CMK (cell line): Measurements from ENCODE around the gene DISC1.
"Not testable (repeated sequence)": the region's sequence is repeated elsewhere in the genome, so short reads cannot be mapped to it uniquely, and the experiment has no call there.

Experiments used
- DNase-seq: peaks from one replicate; pipeline ENCODE4 v3.0.0-alpha.2; 2010; ENCODE audit warnings: low read depth

The DISC1 gene

DNA sequence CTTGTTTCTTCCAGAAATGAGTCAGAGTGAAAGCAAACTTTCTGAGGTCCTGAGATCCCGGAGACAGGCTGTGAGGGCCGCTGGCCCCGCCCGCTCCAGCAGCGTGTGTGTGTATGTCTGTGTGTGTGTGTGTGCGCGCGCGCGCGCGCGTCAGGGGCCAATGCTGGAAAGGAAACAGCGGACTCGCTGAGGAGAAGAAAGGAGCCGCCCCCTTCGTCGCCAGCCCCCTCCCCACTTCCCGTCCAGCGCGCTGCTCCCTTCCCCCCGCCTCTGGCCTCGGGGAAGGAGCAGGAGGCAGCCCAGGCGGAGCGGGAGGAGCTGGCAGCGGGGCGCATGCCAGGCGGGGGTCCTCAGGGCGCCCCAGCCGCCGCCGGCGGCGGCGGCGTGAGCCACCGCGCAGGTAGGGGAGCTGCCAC lies at the start of gene DISC1:
DISC1 (plus strand) TSS at position 256 of the 416 bp plus-strand sequence; CDS start at position 334, 78 bp downstream.
- DNase-seq: peak; percentile 94

DNA sequence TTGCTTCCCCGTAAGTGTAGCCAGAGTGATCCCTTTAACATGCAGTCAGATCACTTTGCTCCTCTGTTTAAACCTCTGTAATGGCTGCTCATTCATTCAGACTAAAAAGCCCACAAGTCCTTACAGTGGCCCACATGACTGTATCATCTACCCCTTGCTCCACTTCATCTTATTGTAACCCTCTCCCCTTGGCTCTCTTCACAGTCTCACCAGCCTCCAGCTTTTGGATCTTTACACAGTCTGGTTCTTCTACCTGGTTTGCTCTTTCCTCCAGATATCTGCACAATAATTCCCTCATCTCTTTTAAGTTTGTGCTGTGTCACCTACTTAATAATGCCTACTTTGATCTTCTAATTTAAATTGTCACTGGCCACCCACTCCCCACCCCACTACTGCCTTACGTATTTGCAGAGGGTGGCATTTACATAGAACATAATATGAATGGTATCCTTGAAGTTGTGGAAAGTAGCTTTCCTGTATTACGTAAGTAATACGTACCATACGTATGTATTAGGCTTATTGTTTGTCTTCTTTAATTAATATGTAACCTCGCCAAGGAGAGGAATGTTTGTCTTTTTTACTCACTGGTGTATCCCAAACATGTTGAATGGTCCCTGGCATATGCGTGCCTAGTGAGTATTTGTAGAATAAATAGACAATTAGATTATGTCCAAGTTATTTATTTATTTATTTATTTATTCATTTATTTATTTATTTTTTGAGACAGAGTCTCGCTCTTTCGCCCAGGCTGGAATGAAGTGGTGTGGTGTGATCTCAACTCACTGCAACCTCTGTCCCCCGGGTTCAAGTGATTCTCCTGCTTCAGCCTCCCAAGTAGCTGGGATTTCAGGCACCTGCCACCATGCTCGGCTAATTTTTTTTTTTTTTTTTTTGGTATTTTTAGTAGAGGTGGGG lies 49.5 kb upstream of the DISC1 start:
- DNase-seq: no peak

DNA sequence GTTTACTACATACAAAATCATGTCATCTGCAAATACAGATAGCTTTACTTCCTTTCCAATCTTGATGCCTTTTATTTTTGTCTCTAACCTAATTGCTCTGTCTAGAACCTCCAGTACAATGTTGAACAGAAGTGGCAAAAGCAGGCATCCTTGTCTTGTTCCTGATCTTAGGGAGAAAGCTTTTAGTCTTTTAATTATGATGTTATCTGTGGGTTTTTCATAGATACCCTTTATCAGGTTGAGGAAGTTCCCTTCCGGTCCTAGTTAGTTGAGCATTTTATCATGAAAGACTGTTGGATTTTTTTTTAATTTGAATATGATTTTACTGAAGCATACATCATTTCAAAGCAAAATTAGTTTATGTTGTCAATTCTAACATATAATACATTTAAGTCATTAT lies 45.7 kb upstream of the DISC1 start:
- DNase-seq: no peak

- DNase-seq: no peak
These were observed 44.7 kb upstream of the DISC1 start for GRCh38 chr1:231581859-231582258.

DNA sequence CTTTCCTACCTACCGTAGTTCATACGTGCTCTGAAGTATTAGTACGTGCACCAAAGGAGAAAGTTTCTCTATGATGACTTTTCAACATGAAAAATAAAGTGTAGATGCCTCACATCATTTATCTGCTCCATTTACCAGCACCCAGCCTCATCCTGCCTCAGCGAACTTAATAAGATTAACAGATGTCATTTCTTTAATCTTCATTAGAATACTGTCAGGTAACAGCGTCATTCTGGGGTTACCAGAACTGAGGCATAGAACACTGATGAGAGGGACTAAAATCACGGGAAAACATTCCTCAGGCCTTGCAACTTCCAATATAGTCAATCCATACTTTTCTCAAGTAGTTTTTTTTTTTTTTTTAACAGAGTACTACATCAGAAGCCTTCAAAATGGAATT lies 43.2 kb upstream of the DISC1 start:
- DNase-seq: no peak

DNA sequence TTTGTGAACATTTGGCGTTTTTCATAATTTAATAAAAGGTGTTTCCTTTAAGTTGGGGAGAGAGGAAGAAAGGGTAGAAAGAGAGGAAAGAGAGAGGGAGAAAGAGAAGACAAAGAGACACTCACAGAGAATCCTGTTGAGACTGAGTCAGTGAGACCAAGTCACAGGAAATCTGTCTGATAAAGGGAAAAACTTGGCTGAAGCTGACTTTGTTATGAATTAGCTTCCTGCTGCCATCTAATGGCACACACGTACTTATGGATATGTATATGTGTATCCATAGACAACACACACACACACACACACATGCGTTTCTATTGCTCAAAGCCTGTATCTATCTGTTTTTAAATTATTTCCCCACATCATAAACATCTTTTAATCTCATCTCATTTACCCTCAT lies 42.5 kb upstream of the DISC1 start:
- DNase-seq: no peak

DNA sequence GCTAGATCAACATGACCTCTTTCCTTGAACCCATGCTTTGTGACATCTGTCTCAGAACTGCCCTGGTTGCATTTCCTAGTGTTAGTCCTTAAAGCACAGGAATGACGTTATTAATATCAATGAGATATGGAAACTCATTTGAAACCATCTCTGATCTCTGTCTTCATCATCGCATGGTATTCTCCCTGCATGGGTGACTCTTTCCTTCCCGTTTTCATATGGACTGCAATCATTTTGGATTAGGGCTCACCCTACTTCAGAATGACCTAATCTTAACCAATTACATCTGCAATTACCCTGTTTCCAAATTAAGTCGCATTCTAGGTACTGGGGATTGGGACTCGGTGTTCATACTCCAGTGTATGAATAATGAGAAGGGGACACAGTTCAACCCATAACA lies 41.7 kb upstream of the DISC1 start:
- DNase-seq: no peak

DNA sequence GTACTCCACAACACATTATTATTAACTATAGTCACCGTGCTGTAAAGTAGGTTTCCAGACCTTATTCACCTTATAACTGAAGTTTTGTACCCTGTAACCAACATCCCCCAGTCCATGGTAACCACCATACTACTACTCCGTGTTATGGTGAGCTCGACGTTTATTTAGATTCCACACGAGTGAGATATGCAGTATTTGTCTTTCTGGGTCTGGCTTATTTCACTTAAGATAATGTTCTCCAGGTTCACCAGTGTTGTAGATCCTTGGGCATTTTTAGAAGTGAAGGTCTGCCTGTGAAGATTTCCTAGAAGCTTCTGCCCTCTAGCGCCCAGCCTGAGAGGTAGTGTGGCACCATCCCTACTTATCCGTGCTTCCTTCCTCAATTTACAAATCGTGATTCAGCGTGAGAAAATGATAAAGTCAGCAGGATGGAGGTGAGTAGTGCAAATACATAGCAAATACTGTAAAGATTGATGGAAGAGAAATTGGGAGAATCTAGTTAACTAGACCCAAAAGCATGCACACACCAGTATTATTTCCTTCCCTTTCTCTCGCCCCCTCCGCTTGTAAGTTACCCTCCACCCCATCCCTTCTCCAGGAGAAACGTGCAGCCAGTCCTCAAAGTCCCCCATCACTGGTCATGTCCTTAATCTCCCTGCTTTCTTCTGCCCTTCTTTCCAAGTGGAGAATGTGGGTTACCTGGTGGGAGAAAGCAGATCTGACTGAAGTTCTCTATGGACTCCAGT lies 36.0 kb upstream of the DISC1 start:
- no peak for DNase-seq

- no peak for DNase-seq
These were observed 35.1 kb upstream of the DISC1 start for GRCh38 chr1:231591466-231591865.

DNA sequence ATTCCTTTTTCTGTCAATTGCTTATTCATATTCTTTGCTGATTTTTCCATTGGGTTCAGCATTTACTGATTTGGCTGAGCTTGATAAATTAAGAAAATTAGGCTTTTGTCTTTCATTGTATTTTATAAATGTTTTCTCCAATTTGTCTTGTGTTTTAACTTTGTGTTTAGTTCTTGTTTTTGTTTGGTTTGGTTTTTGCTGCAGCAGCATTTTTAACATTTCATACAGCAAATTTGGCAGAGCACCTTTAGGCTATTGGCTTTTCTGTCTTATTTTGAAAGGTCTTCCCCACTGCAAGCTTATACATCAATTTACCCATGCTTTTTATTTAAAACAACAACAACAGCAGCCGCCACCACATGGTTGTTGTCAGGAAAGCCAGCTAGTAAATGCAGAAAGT lies 33.8 kb upstream of the DISC1 start:
- no peak for DNase-seq

GRCh38 chr1:231593264-231593663 lies 33.3 kb upstream of the DISC1 start:
- not testable (repeated sequence) for DNase-seq

- no peak for DNase-seq
These were observed 32.5 kb upstream of the DISC1 start for GRCh38 chr1:231594123-231594522.

GRCh38 chr1:231594749-231595148 lies 31.8 kb upstream of the DISC1 start:
- DNase-seq: no peak

GRCh38 chr1:231596337-231596791 lies 30.2 kb upstream of the DISC1 start:
- no peak for DNase-seq

GRCh38 chr1:231597971-231598370 lies 28.6 kb upstream of the DISC1 start:
- DNase-seq: no peak

DNA sequence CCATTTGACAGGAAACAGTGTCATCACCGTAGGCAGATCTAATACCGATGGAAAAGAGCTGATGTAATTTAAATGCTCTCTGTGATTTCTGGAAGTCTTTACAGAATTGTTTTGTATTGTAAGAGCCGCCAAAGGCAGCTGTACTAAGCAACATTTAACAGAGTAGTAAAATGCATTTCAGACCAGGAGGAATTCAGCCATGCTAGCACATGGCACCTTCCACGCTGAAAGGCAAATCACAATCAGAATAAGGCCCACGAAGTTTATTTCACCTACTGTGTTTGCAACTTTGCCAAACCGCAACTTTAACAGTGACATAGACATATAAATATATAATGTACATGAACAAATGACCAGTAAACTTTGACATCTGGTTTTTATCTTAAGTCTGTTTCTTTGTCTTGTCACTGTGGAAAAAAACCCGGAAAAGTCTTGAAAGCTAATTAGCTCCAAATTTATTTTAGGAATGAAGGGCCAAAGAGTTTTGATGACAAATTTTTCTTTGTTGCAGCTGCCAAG lies 26.1 kb upstream of the DISC1 start:
- no peak for DNase-seq

DNA sequence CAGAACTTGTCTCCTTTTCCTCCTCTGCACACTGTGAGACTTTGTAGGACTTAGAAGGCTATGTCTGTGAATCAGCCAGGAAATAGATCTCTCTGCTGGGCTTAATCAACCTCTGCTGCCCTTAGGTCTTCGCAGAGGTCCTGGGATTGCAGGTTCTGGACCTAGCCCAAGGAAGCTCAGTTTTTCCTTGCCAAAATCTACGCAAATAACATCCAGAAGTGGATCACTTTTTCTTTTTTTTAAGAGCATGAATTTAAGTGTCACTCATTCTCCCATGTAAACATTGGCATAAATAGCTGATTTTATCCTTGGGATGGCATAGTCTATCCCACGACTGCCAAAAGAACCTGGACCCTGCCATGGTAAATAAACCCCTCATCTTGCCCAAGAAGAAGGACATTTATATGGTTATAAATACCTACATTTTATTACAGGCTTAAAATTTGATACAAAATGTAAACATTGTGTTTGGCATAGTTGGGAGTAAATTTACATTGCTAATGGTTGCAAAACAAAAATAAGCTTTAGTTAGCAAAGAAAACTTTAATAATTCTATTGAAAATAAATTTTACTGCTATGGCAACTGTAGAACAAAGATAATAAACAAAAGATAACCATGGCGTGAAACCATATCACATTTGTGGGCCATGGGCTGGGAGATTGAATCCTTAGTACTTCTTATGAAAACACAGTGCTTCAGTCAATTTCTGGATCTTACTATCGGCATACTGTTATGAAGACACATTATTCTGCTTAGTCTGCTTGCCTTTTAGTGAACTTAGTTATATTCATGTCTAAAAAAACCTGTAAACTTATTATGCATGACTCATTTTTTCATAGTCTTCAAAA lies 24.5 kb upstream of the DISC1 start:
- no peak for DNase-seq

- DNase-seq: no peak
These were observed 24.0 kb upstream of the DISC1 start for GRCh38 chr1:231602673-231602984.

DNA sequence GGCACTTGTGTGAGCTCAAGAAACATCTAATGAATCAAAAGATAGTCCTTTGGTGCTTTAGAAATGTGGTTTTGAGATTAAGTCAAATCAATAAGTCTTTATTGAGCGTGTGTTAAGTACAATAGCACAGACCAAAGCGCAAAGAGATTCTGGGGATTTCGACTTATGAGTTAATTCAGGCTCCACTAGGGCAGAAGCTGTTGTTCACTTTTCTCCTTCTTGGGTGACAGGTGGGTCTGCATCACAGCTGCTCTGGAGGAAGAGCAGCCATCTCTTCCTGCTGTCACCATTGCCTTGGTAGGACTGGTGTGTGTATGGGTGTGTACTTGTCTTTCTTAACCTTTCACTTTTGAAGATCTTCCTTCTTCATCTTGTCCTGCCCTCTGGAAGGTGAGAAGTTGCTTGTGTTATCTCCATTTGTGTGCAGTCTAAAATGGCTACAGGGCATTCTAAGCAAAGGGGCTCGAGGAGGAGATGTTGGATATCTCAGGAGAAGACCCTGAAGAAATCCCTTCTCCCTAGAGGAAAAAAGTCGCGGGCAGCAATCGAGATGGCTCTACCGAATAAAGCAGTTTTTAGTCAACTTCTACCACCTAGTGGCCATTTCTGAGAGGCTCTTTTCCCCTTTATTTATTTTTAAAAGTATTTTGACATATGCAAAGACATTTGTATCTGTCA lies 22.9 kb upstream of the DISC1 start:
- no peak for DNase-seq

GRCh38 chr1:231604276-231604621 lies 22.3 kb upstream of the DISC1 start:
- no peak for DNase-seq
